ENCODE results near the gene PAF1.

GRCh38 chr19:39405261-39405957, 14.5 kb upstream of the PAF1 start:
- no peak for TF ChIP-seq CTCF (IDR thresholded peaks at IDR 0.05; ENCODE audit: low read length)
- TF ChIP-seq EZH2 (IDR thresholded peaks at IDR 0.05; ENCODE audit: borderline replicate concordance, low read length): no peak

Data from OCI-LY1 (cell line).